Uterus (tissue), 2 donors: ENCODE results near the gene SMIM13.

Source experiments
- POLR2A ChIP-seq, 2 donors: fragments of 450-650 bp; IDR thresholded peaks; one replicate each; pipeline ENCODE4 v1.6.1; 2016; ENCODE audit warnings: antibody characterized with exemption in 2 of 2, mild to moderate bottlenecking in 1 of 2, moderate library complexity in 1 of 2
- TF ChIP-seq, protein P1 (sequence below), 4 experiments: fragments of 200-600 bp in 2 of 4; fragments of 450-650 bp in 2 of 4; sonication (generic) in 2 of 4; IDR thresholded peaks; one replicate each; pipeline ENCODE4 v1.5.1; 2016 to 2019; ENCODE audit warnings: antibody characterized with exemption in 4 of 4, mild to moderate bottlenecking in 2 of 4, moderate library complexity in 1 of 4

GRCh38 chr6:11054722-11055121 is 38.9 kb upstream of the SMIM13 start:
- TF ChIP-seq POLR2A (IDR thresholded peaks at IDR 0.05): no peak
- TF ChIP-seq, protein P1, sequence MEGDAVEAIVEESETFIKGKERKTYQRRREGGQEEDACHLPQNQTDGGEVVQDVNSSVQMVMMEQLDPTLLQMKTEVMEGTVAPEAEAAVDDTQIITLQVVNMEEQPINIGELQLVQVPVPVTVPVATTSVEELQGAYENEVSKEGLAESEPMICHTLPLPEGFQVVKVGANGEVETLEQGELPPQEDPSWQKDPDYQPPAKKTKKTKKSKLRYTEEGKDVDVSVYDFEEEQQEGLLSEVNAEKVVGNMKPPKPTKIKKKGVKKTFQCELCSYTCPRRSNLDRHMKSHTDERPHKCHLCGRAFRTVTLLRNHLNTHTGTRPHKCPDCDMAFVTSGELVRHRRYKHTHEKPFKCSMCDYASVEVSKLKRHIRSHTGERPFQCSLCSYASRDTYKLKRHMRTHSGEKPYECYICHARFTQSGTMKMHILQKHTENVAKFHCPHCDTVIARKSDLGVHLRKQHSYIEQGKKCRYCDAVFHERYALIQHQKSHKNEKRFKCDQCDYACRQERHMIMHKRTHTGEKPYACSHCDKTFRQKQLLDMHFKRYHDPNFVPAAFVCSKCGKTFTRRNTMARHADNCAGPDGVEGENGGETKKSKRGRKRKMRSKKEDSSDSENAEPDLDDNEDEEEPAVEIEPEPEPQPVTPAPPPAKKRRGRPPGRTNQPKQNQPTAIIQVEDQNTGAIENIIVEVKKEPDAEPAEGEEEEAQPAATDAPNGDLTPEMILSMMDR (IDR thresholded peaks at IDR 0.05): no peak
